GM12878 (cell line): Measurements from ENCODE around the gene NCBP1. TPM values are rescaled to one million over a fixed set of nuclear protein-coding genes. Genes with fewer than 3 reads are reported as not detected.
A peak's percentile ranks its signal among the peaks of the same experiment; 100 is the strongest.

Experiments
- CBX3 ChIP-seq: fragments of 200-600 bp; sonication (generic); IDR thresholded peaks from 2 replicates; pipeline ENCODE4 v1.6.1; 2016; ENCODE audit warnings: low read depth, borderline replicate concordance
- CEBPB ChIP-seq, 2 experiments: fragments of 150-350 bp in 1 of 2; IDR thresholded peaks; 2 replicates each; pipeline ENCODE4 v1.6.1; 2012 to 2014; ENCODE audit warnings: low read depth in 2 of 2, low read length in 2 of 2, borderline replicate concordance in 1 of 2, inconsistent platforms in 1 of 2
- CEBPZ ChIP-seq: fragments of 150-350 bp; IDR thresholded peaks from 2 replicates; pipeline ENCODE4 v1.6.1; 2016; ENCODE audit warnings: low read depth, low read length
- EZH2 ChIP-seq: IDR thresholded peaks from 2 replicates; pipeline ENCODE4 v1.6.1; 2012; ENCODE audit warnings: low read depth, mild to moderate bottlenecking, control low read depth, inconsistent platforms, low read length, borderline replicate concordance; ENCODE audit not compliant: control insufficient read depth
- GABPA ChIP-seq: IDR thresholded peaks from 2 replicates; pipeline ENCODE4 v1.6.1; 2014; ENCODE audit warnings: antibody characterized with exemption, low read depth, mild to moderate bottlenecking, inconsistent platforms
- HCFC1 ChIP-seq: fragments of 150-350 bp; IDR thresholded peaks from 2 replicates; pipeline ENCODE4 v1.6.1; 2014; ENCODE audit warnings: low read length
- HDAC6 ChIP-seq: fragments of 200-600 bp; sonication (generic); IDR thresholded peaks from one replicate; pipeline ENCODE4 v1.8.0; 2017; ENCODE audit warnings: antibody characterized with exemption; ENCODE audit not compliant: unreplicated experiment
- IKZF2 ChIP-seq, 2 experiments: fragments of 450-650 bp; IDR thresholded peaks; 2 replicates each; pipeline ENCODE4 v1.6.1; 2017; ENCODE audit warnings: mild to moderate bottlenecking in 2 of 2, moderate library complexity in 2 of 2
- MXI1 ChIP-seq: fragments of 150-350 bp; IDR thresholded peaks from 2 replicates; pipeline ENCODE4 v1.6.1; 2011; ENCODE audit warnings: low read depth, mild to moderate bottlenecking, inconsistent platforms, low read length, improper control_type of control experiment
- MYC ChIP-seq: IDR thresholded peaks from 2 replicates; pipeline ENCODE4 v1.6.1; 2011; ENCODE audit warnings: mild to moderate bottlenecking, low read length, moderate library complexity, inconsistent platforms; ENCODE audit not compliant: insufficient read depth, insufficient replicate concordance, insufficient read length, severe bottlenecking
- NR2C2 ChIP-seq: IDR thresholded peaks from 2 replicates; pipeline ENCODE4 v1.6.1; 2011; ENCODE audit warnings: borderline replicate concordance, low read depth; ENCODE audit not compliant: control insufficient read depth, insufficient read length
- NRF1 ChIP-seq: conservative IDR thresholded peaks from 2 replicates; pipeline ENCODE4 v1.6.1; 2011; ENCODE audit warnings: mild to moderate bottlenecking, low read depth, low read length, improper control_type of control experiment
- POLR2A ChIP-seq: IDR thresholded peaks from 2 replicates; pipeline ENCODE4 v1.6.1; 2011; ENCODE audit warnings: low read depth, mild to moderate bottlenecking, low read length
- POU2F2 ChIP-seq: IDR thresholded peaks from 3 replicates; pipeline ENCODE4 v1.6.1; 2011; ENCODE audit warnings: low read depth, mild to moderate bottlenecking, low read length, borderline replicate concordance
- RELA ChIP-seq: fragments of 450-650 bp; IDR thresholded peaks from 2 replicates; pipeline ENCODE4 v1.8.0; 2014; ENCODE audit warnings: borderline replicate concordance; ENCODE audit not compliant: partially characterized antibody
- SIN3A ChIP-seq: IDR thresholded peaks from 2 replicates; pipeline ENCODE4 v1.6.1; 2012; ENCODE audit warnings: low read depth, low read length, improper control_type of control experiment
- SIX5 ChIP-seq: IDR thresholded peaks from 2 replicates; pipeline ENCODE4 v1.6.1; 2011; ENCODE audit warnings: mild to moderate bottlenecking, low read depth, low read length, moderate library complexity; ENCODE audit not compliant: severe bottlenecking
- ZNF384 ChIP-seq: IDR thresholded peaks from 2 replicates; pipeline ENCODE4 v1.6.1; 2012; ENCODE audit warnings: low read depth, mild to moderate bottlenecking, low read length, improper control_type of control experiment, borderline replicate concordance
- polyA plus RNA-seq, 11 experiments: library from polyadenylated mRNA; depleted of rRNA in 4 of 11; unstranded in 6 of 11; stranded (reverse) in 5 of 11; fragments of >200 nt; fragmentation: Nextera tagmentation in 4 of 11; fragmentation: Illumina TruSeq in 1 of 11; extraction: Ambion mirVana in 4 of 11; extraction: Trizol in 1 of 11; gene quantifications; 1 replicate in 1 of 11; 2 replicates in 10 of 11; pipeline versions ENCODE4 v1.2.1 to v1.2.3, GENCODE V29; 2011 to 2016; ENCODE audit warnings: inconsistent platforms in 2 of 11, missing spikeins in 2 of 11, low read depth in 1 of 11
- total RNA-seq, 4 experiments: library from RNA; depleted of rRNA in 3 of 4; stranded (reverse); fragments of >200 nt in 3 of 4; fragmentation: Illumina TruSeq in 1 of 4; extraction: Trizol in 1 of 4; gene quantifications; 2 replicates each; pipeline versions ENCODE4 v1.2.1 to v1.2.3, GENCODE V29; 2013 to 2021
- TF ChIP-seq, protein P1 (sequence below): fragments of 450-650 bp; IDR thresholded peaks from 2 replicates; pipeline ENCODE4 v1.6.1; 2016; ENCODE audit warnings: mild to moderate bottlenecking
- TF ChIP-seq, protein P2 (sequence below): fragments of 450-650 bp; IDR thresholded peaks from 2 replicates; pipeline ENCODE4 v1.6.1; 2017; ENCODE audit warnings: mild to moderate bottlenecking
- TF ChIP-seq, protein P3 (sequence below): fragments of 450-650 bp; IDR thresholded peaks from 2 replicates; pipeline ENCODE4 v1.6.1; 2016; ENCODE audit warnings: mild to moderate bottlenecking

Gene NCBP1
- total and polyA plus RNA-seq, 10 of the 15 experiments (the other 5 are each of a cell fraction or from before 2014, with no cell fraction given), result 14.7 to 70.9 (median 36.0) TPM

- no peak for TF ChIP-seq CEBPZ
- peak; percentile 95 for TF ChIP-seq POLR2A
- TF ChIP-seq, protein P1, sequence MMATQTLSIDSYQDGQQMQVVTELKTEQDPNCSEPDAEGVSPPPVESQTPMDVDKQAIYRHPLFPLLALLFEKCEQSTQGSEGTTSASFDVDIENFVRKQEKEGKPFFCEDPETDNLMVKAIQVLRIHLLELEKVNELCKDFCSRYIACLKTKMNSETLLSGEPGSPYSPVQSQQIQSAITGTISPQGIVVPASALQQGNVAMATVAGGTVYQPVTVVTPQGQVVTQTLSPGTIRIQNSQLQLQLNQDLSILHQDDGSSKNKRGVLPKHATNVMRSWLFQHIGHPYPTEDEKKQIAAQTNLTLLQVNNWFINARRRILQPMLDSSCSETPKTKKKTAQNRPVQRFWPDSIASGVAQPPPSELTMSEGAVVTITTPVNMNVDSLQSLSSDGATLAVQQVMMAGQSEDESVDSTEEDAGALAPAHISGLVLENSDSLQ, result peak; percentile 82
- no peak for TF ChIP-seq CBX3
- TF ChIP-seq CEBPB (IDR thresholded peaks at IDR 0.05; ENCODE audit: borderline replicate concordance in 1 of 2, low read depth in 2 of 2, low read length in 2 of 2), result no peak
- TF ChIP-seq NR2C2, result no peak
- TF ChIP-seq HDAC6, result no peak
- TF ChIP-seq, protein P2, sequence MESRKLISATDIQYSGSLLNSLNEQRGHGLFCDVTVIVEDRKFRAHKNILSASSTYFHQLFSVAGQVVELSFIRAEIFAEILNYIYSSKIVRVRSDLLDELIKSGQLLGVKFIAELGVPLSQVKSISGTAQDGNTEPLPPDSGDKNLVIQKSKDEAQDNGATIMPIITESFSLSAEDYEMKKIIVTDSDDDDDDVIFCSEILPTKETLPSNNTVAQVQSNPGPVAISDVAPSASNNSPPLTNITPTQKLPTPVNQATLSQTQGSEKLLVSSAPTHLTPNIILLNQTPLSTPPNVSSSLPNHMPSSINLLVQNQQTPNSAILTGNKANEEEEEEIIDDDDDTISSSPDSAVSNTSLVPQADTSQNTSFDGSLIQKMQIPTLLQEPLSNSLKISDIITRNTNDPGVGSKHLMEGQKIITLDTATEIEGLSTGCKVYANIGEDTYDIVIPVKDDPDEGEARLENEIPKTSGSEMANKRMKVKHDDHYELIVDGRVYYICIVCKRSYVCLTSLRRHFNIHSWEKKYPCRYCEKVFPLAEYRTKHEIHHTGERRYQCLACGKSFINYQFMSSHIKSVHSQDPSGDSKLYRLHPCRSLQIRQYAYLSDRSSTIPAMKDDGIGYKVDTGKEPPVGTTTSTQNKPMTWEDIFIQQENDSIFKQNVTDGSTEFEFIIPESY, result no peak
- no peak for TF ChIP-seq MYC
- peak; percentile 58 for TF ChIP-seq SIX5
- 0 out of 2 replicates have a peak, but pooled peaks have one; percentile 29 for TF ChIP-seq ZNF384
- peak; percentile 12 for TF ChIP-seq RELA
- peak; percentile 56; the same call in 1 of the 2 replicates for TF ChIP-seq SIN3A
- TF ChIP-seq, protein P3, sequence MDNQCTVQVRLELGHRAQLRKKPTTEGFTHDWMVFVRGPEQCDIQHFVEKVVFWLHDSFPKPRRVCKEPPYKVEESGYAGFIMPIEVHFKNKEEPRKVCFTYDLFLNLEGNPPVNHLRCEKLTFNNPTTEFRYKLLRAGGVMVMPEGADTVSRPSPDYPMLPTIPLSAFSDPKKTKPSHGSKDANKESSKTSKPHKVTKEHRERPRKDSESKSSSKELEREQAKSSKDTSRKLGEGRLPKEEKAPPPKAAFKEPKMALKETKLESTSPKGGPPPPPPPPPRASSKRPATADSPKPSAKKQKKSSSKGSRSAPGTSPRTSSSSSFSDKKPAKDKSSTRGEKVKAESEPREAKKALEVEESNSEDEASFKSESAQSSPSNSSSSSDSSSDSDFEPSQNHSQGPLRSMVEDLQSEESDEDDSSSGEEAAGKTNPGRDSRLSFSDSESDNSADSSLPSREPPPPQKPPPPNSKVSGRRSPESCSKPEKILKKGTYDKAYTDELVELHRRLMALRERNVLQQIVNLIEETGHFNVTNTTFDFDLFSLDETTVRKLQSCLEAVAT, result peak; percentile 53; the same call in 1 of the 2 replicates
- TF ChIP-seq NRF1, result peak; percentile 57
- peak; percentile 76 for TF ChIP-seq HCFC1
- peak; percentile 90 for TF ChIP-seq MXI1
- peak; percentile 5; the same call in 2 of the 3 replicates for TF ChIP-seq POU2F2
- no peak for TF ChIP-seq EZH2
- peak; percentile 96 for TF ChIP-seq GABPA
- TF ChIP-seq IKZF2 (IDR thresholded peaks at IDR 0.05), result peak; percentile 90 to 91
Observed at GRCh38 chr9:97632985-97633858, at the start of gene NCBP1, which contains the start of gene TSTD2 (continued).
